Measurements from ENCODE around the gene NAV2.
"Not testable (repeated sequence)": the region's sequence is repeated elsewhere in the genome, so short reads cannot be mapped to it uniquely, and the experiment has no call there.

NAV2 gene

DNA sequence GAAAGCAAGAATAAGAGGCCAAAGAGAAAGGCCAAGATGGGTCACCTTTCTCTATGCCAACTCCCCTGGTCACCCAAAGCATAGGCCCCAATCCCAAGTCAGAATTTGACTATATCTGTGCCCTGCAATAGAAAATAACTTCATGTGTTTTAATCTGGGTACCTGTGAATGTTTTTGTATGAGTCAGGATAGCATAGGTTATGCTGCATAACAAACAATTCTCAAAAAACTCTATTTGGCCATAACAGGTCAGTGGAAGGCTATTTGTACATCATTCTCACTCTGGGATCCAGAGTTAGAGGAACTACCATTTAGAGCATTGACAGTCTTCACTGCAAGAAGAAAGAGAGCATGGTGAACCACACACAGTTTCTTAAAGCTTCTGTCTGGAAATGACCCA lies 280.4 kb downstream of the NAV2 start:
- Mint-ChIP-seq H3K36me3 (ENCODE audit: low read depth) (no peaks in the 10 kb centered on the region), H3K9me3 (peaks cover 3% of the 10 kb centered on the region), H3K27ac (no peak overlapping the region), H3K4me3 (no peak overlapping the region), H3K4me1 (ENCODE audit: low read depth) (no peaks in the 10 kb centered on the region), H3K27me3 (peaks cover 4% of the 10 kb centered on the region)

DNA sequence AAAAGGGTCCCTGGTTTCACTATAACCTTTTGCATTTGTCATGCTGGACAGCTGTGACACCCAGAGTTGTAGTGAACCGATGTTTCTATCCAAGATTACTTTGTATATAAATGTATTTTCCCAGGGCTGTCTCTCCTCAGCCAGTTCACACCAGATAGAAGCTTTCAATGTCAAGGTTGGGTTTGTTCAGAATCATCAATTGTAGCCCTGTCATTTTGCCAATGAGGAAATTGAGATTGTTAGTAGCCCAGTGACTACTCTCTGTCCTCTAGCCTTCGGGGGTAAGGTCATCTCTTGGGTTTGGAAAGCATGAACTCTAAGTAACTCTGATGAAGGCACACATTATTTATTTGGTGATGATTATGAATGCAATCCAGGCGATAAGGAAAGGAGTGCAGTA lies 282.0 kb downstream of the NAV2 start:
- no peak overlapping the region for H3K4me3 Mint-ChIP-seq
- H3K27me3 Mint-ChIP-seq, result peaks cover 4% of the 10 kb centered on the region
- no peak overlapping the region for H3K27ac Mint-ChIP-seq
- H3K4me1 Mint-ChIP-seq (ENCODE audit: low read depth), result no peaks in the 10 kb centered on the region
- H3K36me3 Mint-ChIP-seq (ENCODE audit: low read depth), result no peaks in the 10 kb centered on the region
- peaks cover 3% of the 10 kb centered on the region for H3K9me3 Mint-ChIP-seq

DNA sequence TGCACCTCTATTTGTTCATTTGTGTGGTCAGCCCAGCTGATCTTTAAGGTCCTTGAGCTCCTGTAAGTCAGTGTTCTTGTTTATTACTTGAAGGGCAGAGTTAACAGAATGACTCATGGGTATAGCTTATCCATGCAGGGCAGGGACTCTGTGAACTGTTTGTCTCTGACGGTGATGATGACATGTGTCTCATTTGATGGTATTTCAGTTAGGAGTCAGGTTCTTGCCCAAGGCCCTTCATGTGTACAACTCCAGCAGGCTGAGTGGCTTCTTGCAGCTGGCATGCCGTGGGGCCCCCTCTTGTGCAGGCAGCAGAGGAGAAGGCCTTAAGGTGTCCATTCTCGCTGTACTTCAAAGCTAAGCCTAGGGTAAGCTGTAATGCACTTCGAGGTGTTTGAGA lies 282.5 kb downstream of the NAV2 start:
- Mint-ChIP-seq H3K36me3 (ENCODE audit: low read depth) (no peaks in the 10 kb centered on the region), H3K27me3 (peaks cover 4% of the 10 kb centered on the region), H3K4me3 (no peak overlapping the region), H3K27ac (no peak overlapping the region), H3K9me3 (peaks cover 3% of the 10 kb centered on the region), H3K4me1 (ENCODE audit: low read depth) (no peaks in the 10 kb centered on the region)

DNA sequence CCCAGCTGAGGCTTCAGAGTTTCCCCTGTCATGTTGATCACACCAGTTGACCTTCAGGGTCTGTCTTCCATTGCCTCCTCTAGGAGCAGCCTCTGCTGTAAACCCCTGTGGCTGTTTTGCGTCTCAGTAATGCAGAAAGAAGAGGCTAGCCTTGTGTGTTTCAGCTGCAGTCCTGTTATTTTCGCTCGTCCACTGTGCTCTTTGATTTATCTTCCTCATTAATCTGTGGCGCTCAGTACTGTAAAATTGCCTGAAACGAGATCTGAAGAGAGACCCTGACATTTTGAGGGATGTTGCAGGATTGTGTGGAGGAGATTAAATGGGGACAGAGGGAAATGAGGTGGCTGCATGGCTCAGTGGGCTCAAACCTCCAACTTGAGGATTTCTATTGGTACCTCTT lies 283.9 kb downstream of the NAV2 start:
- Mint-ChIP-seq H3K27me3 (peaks cover 4% of the 10 kb centered on the region), H3K36me3 (ENCODE audit: low read depth) (no peaks in the 10 kb centered on the region), H3K4me1 (ENCODE audit: low read depth) (no peaks in the 10 kb centered on the region), H3K9me3 (peaks cover 3% of the 10 kb centered on the region), H3K4me3 (no peak overlapping the region), H3K27ac (no peak overlapping the region)

DNA sequence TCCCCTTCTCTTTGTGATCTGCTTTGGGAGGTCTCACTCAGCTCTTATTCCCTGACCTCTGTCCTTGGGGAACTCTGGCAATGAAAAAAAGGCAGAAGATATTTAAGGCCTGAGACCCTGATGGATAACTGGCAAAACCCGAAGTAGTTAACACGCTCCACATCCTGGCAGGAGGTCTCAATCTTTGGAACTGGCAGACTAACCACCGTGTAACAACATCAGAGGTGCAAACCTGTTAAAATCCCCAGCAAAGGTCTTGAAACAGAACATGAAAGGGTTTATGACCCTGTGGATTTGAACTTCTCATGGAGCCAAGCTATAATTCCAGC lies 287.3 kb downstream of the NAV2 start:
- H3K36me3 Mint-ChIP-seq (ENCODE audit: low read depth), result no peaks in the 10 kb centered on the region
- no peak overlapping the region for H3K4me3 Mint-ChIP-seq
- H3K9me3 Mint-ChIP-seq, result no peaks in the 10 kb centered on the region
- H3K27me3 Mint-ChIP-seq, result peaks cover 3% of the 10 kb centered on the region
- no peak overlapping the region for H3K27ac Mint-ChIP-seq
- no peaks in the 10 kb centered on the region for H3K4me1 Mint-ChIP-seq (ENCODE audit: low read depth)

DNA sequence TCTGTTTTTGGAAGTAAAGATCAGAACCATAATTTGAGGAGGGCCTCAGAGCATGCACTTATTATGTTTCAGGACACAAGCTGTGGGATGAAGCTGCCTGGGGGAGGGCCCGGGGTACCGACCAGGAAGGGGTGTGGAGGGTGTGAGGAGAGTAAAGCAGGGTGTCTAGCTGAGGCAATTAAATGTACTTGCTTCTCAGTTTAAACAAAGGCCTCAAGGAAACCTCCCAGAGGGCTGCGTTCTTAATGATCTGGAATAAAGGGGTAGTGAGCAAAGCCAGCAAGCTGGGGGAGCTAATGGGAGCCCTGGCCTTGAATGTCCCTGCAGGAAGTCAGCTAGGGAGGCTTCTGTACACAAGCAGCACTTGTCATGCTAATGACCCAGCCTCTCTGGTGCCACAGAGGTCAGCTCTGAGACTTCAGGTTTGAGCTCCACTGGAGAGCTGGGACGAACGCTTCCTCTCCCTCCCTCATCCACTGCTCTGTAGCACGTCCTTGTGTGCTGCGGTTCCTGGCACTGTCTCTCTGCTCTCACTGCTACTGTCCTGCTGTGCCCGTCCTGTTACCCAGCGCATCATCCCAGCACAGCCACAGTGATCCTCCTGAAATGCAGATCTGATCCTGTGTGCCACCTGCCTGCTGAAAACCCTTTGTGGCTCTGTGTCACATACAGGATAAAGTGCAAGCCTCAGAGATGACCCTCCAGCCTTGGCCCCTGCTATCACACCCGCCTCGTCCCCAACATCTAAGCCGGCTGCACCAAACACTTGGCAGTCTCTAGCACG lies 287.9 kb downstream of the NAV2 start:
- Mint-ChIP-seq H3K27me3 (peaks cover 3% of the 10 kb centered on the region), H3K4me3 (no peak overlapping the region), H3K4me1 (ENCODE audit: low read depth) (no peaks in the 10 kb centered on the region), H3K9me3 (no peaks in the 10 kb centered on the region), H3K36me3 (ENCODE audit: low read depth) (no peaks in the 10 kb centered on the region), H3K27ac (no peak overlapping the region)

DNA sequence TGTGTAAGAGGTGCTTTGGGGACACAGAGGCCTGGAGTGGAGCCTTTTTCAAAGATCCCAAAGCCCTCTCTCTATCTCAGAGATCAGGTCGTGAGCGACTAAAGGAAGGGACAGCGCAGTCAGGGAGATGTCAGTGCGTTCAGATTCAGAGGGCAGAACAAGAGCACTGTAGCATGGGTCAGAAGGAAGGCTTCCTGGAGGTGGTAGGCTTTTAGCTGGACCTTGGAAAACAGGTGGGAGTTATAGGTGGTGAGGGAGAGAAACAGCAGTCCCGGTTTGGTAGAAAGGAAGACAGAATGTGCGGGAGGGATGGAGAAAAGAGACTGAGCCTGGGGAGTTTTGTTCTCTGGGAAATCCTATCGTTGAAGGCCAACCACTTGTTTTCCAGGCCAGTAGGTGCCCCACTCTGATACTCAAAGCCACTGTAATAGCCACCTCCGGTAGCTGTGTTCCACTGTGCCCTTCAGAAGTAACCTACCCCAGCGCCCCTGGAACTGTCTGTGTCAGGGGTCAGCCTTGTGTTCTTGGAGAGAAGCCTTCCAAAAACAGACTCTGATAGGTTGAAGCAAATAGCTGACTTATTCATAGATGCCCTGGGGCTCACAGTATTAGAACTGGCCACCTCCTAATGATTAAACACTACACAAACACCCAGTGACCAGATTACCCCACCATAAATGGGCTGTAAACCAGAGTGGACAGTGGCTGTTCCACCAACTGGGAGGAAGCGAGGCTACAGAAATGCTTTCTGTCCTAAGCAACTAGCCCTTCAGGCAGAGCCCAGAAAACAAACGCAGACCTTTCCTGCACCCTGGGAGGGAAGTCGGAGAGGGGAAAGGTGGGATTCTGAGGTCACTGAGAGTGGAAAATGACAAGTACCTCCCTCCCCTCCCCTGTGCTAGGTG lies 289.9 kb downstream of the NAV2 start:
- Mint-ChIP-seq H3K27me3 (peaks cover 3% of the 10 kb centered on the region), H3K36me3 (ENCODE audit: low read depth) (no peaks in the 10 kb centered on the region), H3K9me3 (no peaks in the 10 kb centered on the region), H3K4me3 (no peak overlapping the region), H3K4me1 (ENCODE audit: low read depth) (no peaks in the 10 kb centered on the region), H3K27ac (no peak overlapping the region)

DNA sequence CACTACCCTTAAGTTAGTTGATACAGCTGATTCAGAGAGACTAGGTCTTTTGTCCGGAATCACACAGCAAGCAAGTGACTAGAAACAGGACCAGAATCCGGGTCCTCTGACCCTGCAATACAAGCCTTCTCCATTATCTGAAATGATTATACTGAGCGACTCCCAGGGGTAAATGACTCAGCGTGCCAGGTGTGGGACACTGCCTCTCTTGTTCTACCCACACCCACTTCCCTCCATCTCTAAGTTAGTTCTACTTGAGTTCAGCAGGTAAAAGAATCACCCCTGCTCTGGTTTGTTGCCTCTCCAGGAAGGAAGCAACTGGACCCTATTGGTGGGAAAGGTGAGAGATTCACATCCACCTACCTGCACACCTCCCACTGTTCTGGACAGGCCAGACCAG lies 290.7 kb downstream of the NAV2 start:
- H3K36me3 Mint-ChIP-seq (ENCODE audit: low read depth), result no peaks in the 10 kb centered on the region

DNA sequence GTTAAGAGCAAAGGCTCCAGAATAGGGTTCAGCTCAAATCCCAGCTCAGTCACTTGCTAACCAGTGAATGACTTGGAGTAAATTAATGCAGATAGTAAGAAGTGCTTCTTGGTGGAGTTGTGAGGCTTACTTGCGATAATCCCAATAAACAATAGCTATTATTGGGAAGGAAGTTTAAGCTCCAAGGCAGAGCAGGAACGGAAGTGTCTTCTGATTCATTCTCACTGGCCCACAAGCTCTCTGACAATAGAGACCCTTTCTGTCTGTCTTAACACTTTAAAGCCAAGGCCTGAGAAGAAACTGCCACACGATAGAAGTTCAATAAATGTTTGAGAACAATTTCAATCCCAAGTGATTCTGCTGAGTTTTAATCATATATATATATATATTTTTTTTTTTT lies 292.2 kb downstream of the NAV2 start:
- Mint-ChIP-seq H3K36me3 (ENCODE audit: low read depth) (no peaks in the 10 kb centered on the region), H3K9me3 (no peaks in the 10 kb centered on the region), H3K27ac (no peak overlapping the region), H3K4me1 (ENCODE audit: low read depth) (no peaks in the 10 kb centered on the region), H3K27me3 (peaks cover 3% of the 10 kb centered on the region), H3K4me3 (no peak overlapping the region)

More for the DNA sequence above, 290.7 kb downstream of the NAV2 start:
- no peaks in the 10 kb centered on the region for H3K4me1 Mint-ChIP-seq (ENCODE audit: low read depth)
- no peak overlapping the region for H3K27ac Mint-ChIP-seq
- no peak overlapping the region for H3K4me3 Mint-ChIP-seq
- peaks cover 3% of the 10 kb centered on the region for H3K27me3 Mint-ChIP-seq
- no peaks in the 10 kb centered on the region for H3K9me3 Mint-ChIP-seq

DNA sequence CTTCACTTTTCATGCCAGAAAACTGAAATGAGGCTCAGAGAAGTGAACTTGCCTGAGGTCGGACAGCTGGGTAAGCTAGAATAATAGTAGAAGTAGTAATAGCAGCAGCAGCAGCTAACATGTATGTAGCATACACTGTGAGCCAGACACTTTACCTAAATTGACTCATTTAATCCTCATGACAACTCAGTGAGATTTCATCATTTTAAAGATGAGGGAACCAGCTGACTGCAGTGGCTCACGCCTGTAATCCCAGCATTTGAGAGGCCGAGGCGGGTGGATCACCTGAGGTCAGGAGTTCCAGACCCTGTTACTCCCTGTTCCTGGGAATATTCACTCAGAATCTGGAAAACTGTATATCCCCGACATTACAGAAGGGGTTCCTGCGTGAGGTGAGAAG lies 293.1 kb downstream of the NAV2 start:
- Mint-ChIP-seq H3K36me3 (ENCODE audit: low read depth) (no peaks in the 10 kb centered on the region), H3K27me3 (peaks cover 3% of the 10 kb centered on the region), H3K4me1 (ENCODE audit: low read depth) (no peaks in the 10 kb centered on the region), H3K4me3 (no peak overlapping the region), H3K27ac (no peak overlapping the region), H3K9me3 (no peaks in the 10 kb centered on the region)

DNA sequence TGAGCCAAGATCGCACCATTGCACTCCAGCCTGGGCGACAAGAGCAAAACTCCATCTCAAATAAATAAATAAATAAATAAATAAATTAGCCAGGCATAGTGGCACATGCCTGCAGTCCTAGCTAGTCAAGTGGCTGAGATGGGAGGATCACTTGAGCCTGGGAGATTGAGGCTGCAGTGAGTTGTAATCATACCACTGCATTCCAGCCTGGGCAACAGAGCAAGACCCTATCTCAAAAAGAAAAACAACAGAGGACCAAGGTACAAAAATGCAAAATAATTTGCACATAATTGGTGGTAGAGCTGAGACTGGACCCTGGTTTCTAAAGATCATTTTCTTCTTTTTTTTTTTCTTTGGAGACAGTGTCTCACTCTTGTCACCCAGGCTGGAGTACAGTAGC lies 294.0 kb downstream of the NAV2 start:
- H3K27ac Mint-ChIP-seq; H3K9me3 Mint-ChIP-seq; H3K4me3 Mint-ChIP-seq; H3K36me3 Mint-ChIP-seq (ENCODE audit: low read depth); H3K4me1 Mint-ChIP-seq (ENCODE audit: low read depth); H3K27me3 Mint-ChIP-seq: not testable (repeated sequence)

DNA sequence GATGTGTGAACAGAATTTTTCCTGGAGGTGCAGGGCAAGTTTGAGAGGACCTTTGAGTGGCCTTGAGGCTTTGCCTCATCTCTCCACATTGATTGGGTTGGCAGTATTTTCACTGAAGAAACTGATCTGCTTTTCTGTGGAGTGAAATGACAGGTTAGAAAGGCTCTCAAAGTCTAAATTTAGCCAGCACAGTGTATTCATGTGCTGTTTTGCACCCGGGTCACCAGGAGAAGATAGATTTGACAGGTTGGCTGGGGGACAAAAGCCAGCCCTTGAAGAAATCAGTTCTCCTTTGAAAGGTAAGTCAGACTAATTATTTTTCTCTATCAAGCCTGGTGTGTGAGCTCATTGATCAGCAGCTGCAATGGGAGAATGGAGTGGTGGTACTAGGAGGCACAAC lies 294.7 kb downstream of the NAV2 start:
- peaks cover 6% of the 10 kb centered on the region for H3K27me3 Mint-ChIP-seq
- H3K4me1 Mint-ChIP-seq (ENCODE audit: low read depth), result no peaks in the 10 kb centered on the region
- H3K9me3 Mint-ChIP-seq, result no peaks in the 10 kb centered on the region
- no peaks in the 10 kb centered on the region for H3K36me3 Mint-ChIP-seq (ENCODE audit: low read depth)
- no peak overlapping the region for H3K27ac Mint-ChIP-seq
- H3K4me3 Mint-ChIP-seq, result no peak overlapping the region

DNA sequence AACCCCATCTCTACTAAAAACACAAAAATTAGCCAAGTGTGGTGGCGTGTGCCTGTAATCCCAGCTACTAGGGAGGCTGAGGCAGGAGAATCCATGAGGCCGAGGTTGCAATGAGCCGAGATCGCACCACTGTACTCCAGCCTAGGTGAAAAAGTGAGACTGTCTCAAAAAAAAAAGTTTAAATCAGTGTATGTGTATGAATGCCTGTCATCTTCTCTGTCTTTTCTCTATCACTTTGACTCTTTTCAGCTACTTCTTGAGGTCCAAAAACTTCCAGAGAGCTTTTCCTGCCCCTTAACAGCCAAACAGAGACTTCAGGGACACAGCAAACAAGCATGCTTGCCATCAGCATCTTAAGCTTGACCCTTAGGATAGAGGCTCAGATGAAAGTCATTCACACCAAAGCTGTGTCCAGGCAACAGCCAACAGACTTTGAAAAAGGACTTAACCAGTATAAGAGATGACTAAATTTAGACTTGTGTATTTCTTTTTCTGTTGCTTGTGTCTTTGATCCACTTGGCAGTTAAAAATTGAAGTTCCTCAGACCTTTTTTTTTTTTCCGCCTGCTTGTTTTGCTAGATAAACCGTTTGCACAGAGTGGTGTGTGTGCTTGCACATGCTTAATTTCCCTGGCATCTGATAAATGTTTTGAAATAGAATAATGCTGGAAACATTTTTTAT lies 295.7 kb downstream of the NAV2 start:
- peaks cover 6% of the 10 kb centered on the region for H3K27me3 Mint-ChIP-seq
- no peak overlapping the region for H3K27ac Mint-ChIP-seq
- H3K4me1 Mint-ChIP-seq (ENCODE audit: low read depth), result no peaks in the 10 kb centered on the region
- H3K36me3 Mint-ChIP-seq (ENCODE audit: low read depth), result no peaks in the 10 kb centered on the region
- H3K9me3 Mint-ChIP-seq, result no peaks in the 10 kb centered on the region
- no peak overlapping the region for H3K4me3 Mint-ChIP-seq

DNA sequence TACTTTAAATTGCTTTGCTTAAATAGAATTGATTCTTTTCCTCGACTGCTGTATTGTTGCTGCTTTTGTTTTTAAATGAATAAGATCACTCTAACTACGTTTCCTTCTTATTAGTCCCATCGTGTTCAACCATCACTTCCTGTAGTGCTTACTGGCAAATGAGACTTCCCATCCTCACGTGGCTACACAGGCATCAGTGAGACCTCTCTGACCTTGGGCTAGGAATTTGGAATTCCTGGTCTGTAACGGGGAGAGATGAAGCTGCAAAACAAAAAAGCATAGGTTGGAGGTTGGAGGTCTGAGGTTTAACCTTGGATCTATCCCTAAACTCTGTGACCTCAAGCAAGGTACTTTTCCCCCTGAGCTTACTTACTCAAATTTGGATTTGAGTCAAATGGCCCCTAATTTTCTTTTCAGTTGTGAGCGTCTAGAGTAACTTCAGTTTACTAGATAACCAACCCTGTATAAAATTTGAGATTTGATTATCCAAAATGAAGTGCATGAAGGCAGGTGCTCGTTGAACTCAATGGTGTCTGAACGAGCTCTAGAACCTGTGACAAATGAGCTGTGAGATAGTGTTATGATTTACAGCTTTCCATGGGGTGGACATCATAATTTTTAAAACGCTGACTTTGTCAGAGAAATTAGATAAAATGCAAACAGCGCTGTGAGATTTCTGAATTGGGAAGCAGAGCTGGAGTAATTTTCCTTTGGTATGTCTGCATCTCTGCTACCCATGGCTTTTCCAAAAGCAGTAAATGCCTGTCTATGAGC lies 296.4 kb downstream of the NAV2 start:
- H3K36me3 Mint-ChIP-seq (ENCODE audit: low read depth), result no peaks in the 10 kb centered on the region
- no peaks in the 10 kb centered on the region for H3K9me3 Mint-ChIP-seq
- H3K4me1 Mint-ChIP-seq (ENCODE audit: low read depth), result no peaks in the 10 kb centered on the region
- no peak overlapping the region for H3K27ac Mint-ChIP-seq
- H3K27me3 Mint-ChIP-seq, result peaks cover 4% of the 10 kb centered on the region
- H3K4me3 Mint-ChIP-seq, result no peak overlapping the region

Data from stimulated activated naive CD8-positive, alpha-beta T cell treated with anti-CD3 and anti-CD28 coated beads, Interleukin-15, Interleukin-2, amounts not matched to agents 100 ng/mL and 50 ng/mL, for 24 hours (primary cell).